HG03039 (cell line): ENCODE results near the gene ECHS1.

Experiments used
- ATAC-seq: cut with Tn5 transposase; IDR thresholded peaks from one replicate; pipeline ENCODE4 v1.9.1; 2021; ENCODE audit warnings: mild to moderate bottlenecking, moderate library complexity; ENCODE audit not compliant: unreplicated experiment

ECHS1 gene

GRCh38 chr10:133344236-133344635, 28.9 kb downstream of the ECHS1 start:
- no peak for ATAC-seq

- no peak for ATAC-seq
These were observed 29.6 kb downstream of the ECHS1 start for GRCh38 chr10:133343558-133343957.

- no peak for ATAC-seq
These were observed 30.2 kb downstream of the ECHS1 start for GRCh38 chr10:133342942-133343341.

- no peak for ATAC-seq
These were observed 31.2 kb downstream of the ECHS1 start for GRCh38 chr10:133341983-133342382.

GRCh38 chr10:133339708-133340380, 33.3 kb downstream of the ECHS1 start:
- ATAC-seq = no peak

GRCh38 chr10:133338080-133339071, 34.8 kb downstream of the ECHS1 start:
- no peak for ATAC-seq

- ATAC-seq = no peak
These were observed 35.8 kb downstream of the ECHS1 start for GRCh38 chr10:133337370-133337725.

- ATAC-seq = no peak
These were observed 36.4 kb downstream of the ECHS1 start, which contains the start of gene CALY for GRCh38 chr10:133336577-133337369. CALY (minus strand) TSS chr10:133336896; CDS start chr10:133328989, 7,907 bp downstream.

GRCh38 chr10:133336118-133336576, 37.0 kb downstream of the ECHS1 start:
- no peak for ATAC-seq

- ATAC-seq = no peak
These were observed 37.7 kb downstream of the ECHS1 start for GRCh38 chr10:133335246-133336117.

GRCh38 chr10:133334503-133335245, 38.5 kb downstream of the ECHS1 start:
- no peak for ATAC-seq

- ATAC-seq = no peak
These were observed 40.0 kb downstream of the ECHS1 start for GRCh38 chr10:133332936-133333699.

- ATAC-seq = no peak
These were observed 43.5 kb downstream of the ECHS1 start for GRCh38 chr10:133329491-133330202.

GRCh38 chr10:133328358-133329343, 44.5 kb downstream of the ECHS1 start:
- ATAC-seq = no peak

- no peak for ATAC-seq
These were observed 45.4 kb downstream of the ECHS1 start for GRCh38 chr10:133327651-133328357.
